Esophagus muscularis mucosa (tissue), 4 donors: ENCODE data around the gene TESK2. TPM values are rescaled to one million over a fixed set of nuclear protein-coding genes. Genes with fewer than 3 reads are reported as not detected.

Experiments
- DNase-seq: peaks from one replicate; pipeline ENCODE4 v3.0.0-alpha.2; 2017; ENCODE audit errors: extremely low spot score
- H3K27ac ChIP-seq, 4 donors: fragments of 200-600 bp; sonication (generic); replicated peaks in 1 of 4; 1 replicate in 3 of 4; 2 replicates in 1 of 4; pipeline ENCODE4 v1.5.1; 2016 to 2019; ENCODE audit warnings: mild to moderate bottlenecking in 1 of 4
- H3K27me3 ChIP-seq, 4 donors: fragments of 200-600 bp; sonication (generic); one replicate each; pipeline versions ENCODE4 v1.5.1 to v1.6.0; 2016 to 2019
- H3K36me3 ChIP-seq, 4 donors: fragments of 200-600 bp; sonication (generic); one replicate each; pipeline ENCODE4 v1.5.1; 2016 to 2019
- H3K4me1 ChIP-seq, 4 donors: fragments of 200-600 bp; sonication (generic); one replicate each; pipeline ENCODE4 v1.5.1; 2016 to 2019
- H3K4me3 ChIP-seq, 4 donors: fragments of 200-600 bp; sonication (generic); 1 replicate in 2 of 4; 2 replicates in 2 of 4; pipeline ENCODE4 v1.5.1; 2016 to 2019; ENCODE audit warnings: mild to moderate bottlenecking in 4 of 4, moderate library complexity in 1 of 4
- H3K9me3 ChIP-seq, 4 donors: fragments of 200-600 bp; sonication (generic); 1 replicate in 3 of 4; 2 replicates in 1 of 4; pipeline ENCODE4 v1.5.1; 2016 to 2019
- CTCF ChIP-seq, 3 experiments: fragments of 200-600 bp in 2 of 3; fragments of 450-650 bp in 1 of 3; sonication (generic) in 2 of 3; IDR thresholded peaks; one replicate each; pipeline ENCODE4 v1.5.1; 2017 to 2019; ENCODE audit warnings: antibody characterized with exemption in 3 of 3, mild to moderate bottlenecking in 2 of 3, moderate library complexity in 1 of 3
- EP300 ChIP-seq: sonication (generic); formaldehyde crosslinking; IDR thresholded peaks from one replicate; pipeline ENCODE4 v1.6.1; 2017; ENCODE audit warnings: antibody characterized with exemption
- POLR2A ChIP-seq: fragments of 450-650 bp; IDR thresholded peaks from one replicate; pipeline ENCODE4 v1.6.1; 2017; ENCODE audit warnings: antibody characterized with exemption, moderate library complexity, mild to moderate bottlenecking, low read depth
- POLR2AphosphoS5 ChIP-seq, 2 donors: sonication (generic); formaldehyde crosslinking; IDR thresholded peaks; one replicate each; pipeline ENCODE4 v1.6.1; 2017; ENCODE audit warnings: antibody characterized with exemption in 2 of 2
- WGBS: methylation state at CpG from one replicate; pipeline ENCODE4 v1.1.5; 2018; 5-methylcytosine and 5-hydroxymethylcytosine counted together
- intact Hi-C: fragments of 100-400 bp; cut with DNase I; formaldehyde crosslinking; loops from one replicate; pipeline ENCODE4 v1.15.1; 2023
- total RNA-seq, 4 donors: library from RNA; depleted of rRNA; stranded (reverse); fragments of >200 nt; gene quantifications; one replicate each; pipeline versions ENCODE4 v1.1.0 to v1.2.1, GENCODE V29; 2016

The TESK2 gene
- total RNA-seq, 4 donors from 2014 or later: 3.3 to 6.5 (median 4.8) TPM

- H3K4me1 ChIP-seq: peaks cover 11 to 22% (median 19%) of the 10 kb centered on the region in 4 donors
- TF ChIP-seq POLR2AphosphoS5 (IDR thresholded peaks at IDR 0.05): no peak
- DNase-seq: no peak
- no peak overlapping the region for H3K4me3 ChIP-seq
- no peaks in the 10 kb centered on the region for H3K27me3 ChIP-seq
- 64% methylated on average over 2 of the region's 2 CpGs for WGBS
- H3K27ac ChIP-seq: no peak overlapping the region
- no peaks in the 10 kb centered on the region for H3K9me3 ChIP-seq
- intact Hi-C loops: loop anchor here (2.0 to 10.0 kb wide), 5 partner anchors 37 to 586 kb away; partner anchors contain the start of gene ZSWIM5
- H3K36me3 ChIP-seq: no peaks in the 10 kb centered on the region
Observed at GRCh38 chr1:45300669-45300997, 190.3 kb downstream of the TESK2 start.

GRCh38 chr1:45299981-45300668 lies 190.8 kb downstream of the TESK2 start:
- H3K27ac ChIP-seq: no peak overlapping the region
- H3K36me3 ChIP-seq: no peaks in the 10 kb centered on the region
- H3K27me3 ChIP-seq: no peaks in the 10 kb centered on the region
- H3K4me1 ChIP-seq: peaks cover 11 to 22% (median 19%) of the 10 kb centered on the region in 4 donors
- no peaks in the 10 kb centered on the region for H3K9me3 ChIP-seq
- TF ChIP-seq EP300: no peak
- peak in 1 of 2 donors; percentile 19 for TF ChIP-seq POLR2AphosphoS5 (IDR thresholded peaks at IDR 0.05)
- no peak for TF ChIP-seq POLR2A
- TF ChIP-seq CTCF (IDR thresholded peaks at IDR 0.05): peak; percentile 67 to 87 (median 78)
- no peak for DNase-seq
- intact Hi-C loops: loop anchor here (2.0 to 10.0 kb wide), 5 partner anchors 37 to 585 kb away; partner anchors contain the start of gene ZSWIM5
- H3K4me3 ChIP-seq: no peak overlapping the region
- WGBS: 9% methylated on average over 4 of the region's 4 CpGs

DNA sequence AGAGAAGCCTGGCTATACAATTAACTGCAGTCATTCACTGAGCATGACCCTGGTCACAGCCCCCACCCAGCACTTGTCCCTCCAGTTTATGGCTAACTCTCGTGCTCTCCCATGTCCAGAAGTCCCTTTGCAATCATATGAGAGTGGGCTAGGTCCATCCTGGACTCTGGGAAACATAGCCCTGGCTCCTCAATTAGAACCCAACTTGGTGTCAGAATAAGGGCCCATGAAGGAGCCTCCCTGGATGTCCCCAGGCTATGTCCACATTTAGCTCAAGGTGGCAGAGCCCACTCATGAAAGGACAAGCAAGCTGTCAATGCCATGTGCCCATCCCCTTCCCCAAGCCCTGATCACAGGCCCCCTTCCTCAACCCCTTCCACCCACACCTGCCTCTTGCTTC lies 191.7 kb downstream of the TESK2 start:
- no peaks in the 10 kb centered on the region for H3K27me3 ChIP-seq
- H3K36me3 ChIP-seq: no peaks in the 10 kb centered on the region
- 92% methylated on average over 1 of the region's 1 CpG for WGBS
- intact Hi-C loops: no loop called here
- TF ChIP-seq POLR2AphosphoS5 (IDR thresholded peaks at IDR 0.05) (no peak), EP300 (no peak), POLR2A (no peak), CTCF (IDR thresholded peaks at IDR 0.05) (no peak)
- no peaks in the 10 kb centered on the region for H3K9me3 ChIP-seq
- no peak for DNase-seq
- no peak overlapping the region for H3K27ac ChIP-seq
- H3K4me3 ChIP-seq: no peak overlapping the region
- H3K4me1 ChIP-seq: peaks cover 5 to 15% (median 12%) of the 10 kb centered on the region in 4 donors

DNA sequence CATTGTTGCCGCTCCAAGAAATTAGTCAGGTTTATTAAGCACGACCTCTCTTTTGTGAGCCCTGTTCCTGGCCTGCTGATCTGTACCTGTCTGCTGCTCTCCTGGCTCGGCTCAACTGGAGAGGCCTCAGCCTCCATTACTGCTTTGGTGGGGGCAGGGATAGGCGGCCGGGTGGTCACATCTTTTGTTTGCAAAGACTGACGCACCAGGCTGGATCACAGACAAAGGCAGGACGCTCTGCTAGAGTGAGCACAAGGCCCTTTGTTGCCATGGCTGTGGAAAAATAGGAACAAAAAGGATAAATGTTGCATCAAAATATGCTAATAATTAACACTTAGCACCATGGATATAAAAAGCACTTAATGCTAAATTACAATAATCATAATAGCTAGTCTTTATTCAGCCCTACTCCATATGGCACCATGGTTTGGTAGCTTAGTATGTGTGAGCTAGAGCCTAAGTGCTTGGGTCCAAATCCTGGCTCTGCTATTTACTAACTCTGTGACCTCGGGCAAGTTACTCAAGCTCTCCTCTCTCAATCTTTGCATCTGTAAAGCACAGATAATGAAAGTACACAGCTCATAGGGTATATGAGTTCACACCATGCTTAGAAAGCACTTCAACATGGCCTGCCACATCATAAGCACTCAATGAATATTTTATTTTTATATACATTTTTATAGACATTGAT lies 193.2 kb downstream of the TESK2 start:
- Histone ChIP-seq H3K9me3 (no peaks in the 10 kb centered on the region), H3K36me3 (no peaks in the 10 kb centered on the region), H3K4me1 (peaks cover 1 to 9% (median 4%) of the 10 kb centered on the region in 4 donors), H3K27ac (no peak overlapping the region), H3K27me3 (no peaks in the 10 kb centered on the region), H3K4me3 (no peak overlapping the region)
- intact Hi-C loops: no loop called here
- no peak for TF ChIP-seq CTCF (IDR thresholded peaks at IDR 0.05)
- no peak for DNase-seq
- WGBS: 81% methylated on average over 8 of the region's 8 CpGs

Other genes with a start within 250 kb of the TESK2 start
- under 1 TPM in 2 of 4 donors, not detected in 2; 0.17 to 0.19 TPM for gene HPDL, start 164.3 kb downstream of the TESK2 start, total RNA-seq
- 10 to 100 TPM in 1 of 4 donors, 1 to 10 TPM in 3; 5.0 to 11.8 (median 7.6) TPM for gene TOE1, start 151.0 kb downstream of the TESK2 start, total RNA-seq
- gene MUTYH, start 150.7 kb downstream of the TESK2 start, total RNA-seq: 10 to 100 TPM in 3 of 4 donors, 1 to 10 TPM in 1; 10.0 to 22.1 (median 14.9) TPM
- gene CCDC163, start 8.9 kb upstream of the TESK2 start, total RNA-seq: 1 to 10 TPM in 2 of 4 donors, under 1 TPM in 2; 0.50 to 1.3 (median 0.98) TPM
- 1 to 10 TPM; 1.3 to 4.6 (median 3.3) TPM for gene MMACHC, start 9.1 kb upstream of the TESK2 start, total RNA-seq
- gene PRDX1, start 30.7 kb upstream of the TESK2 start, total RNA-seq: 100 to 1,000 TPM; 244 to 349 (median 321) TPM
- gene AKR1A1, start 59.7 kb upstream of the TESK2 start, total RNA-seq: 10 to 100 TPM; 45.6 to 64.0 (median 51.0) TPM
- 10 to 100 TPM; 51.4 to 60.6 (median 53.5) TPM for gene NASP, start 92.9 kb upstream of the TESK2 start, total RNA-seq
- gene CCDC17, start 132.9 kb upstream of the TESK2 start, total RNA-seq: 1 to 10 TPM in 1 of 4 donors, under 1 TPM in 3; 0.66 to 1.0 (median 0.90) TPM
- 100 to 1,000 TPM in 2 of 4 donors, 10 to 100 TPM in 2; 87.6 to 110 (median 98.7) TPM for gene GPBP1L1, start 195.4 kb upstream of the TESK2 start, total RNA-seq
- gene TMEM69, start 197.0 kb upstream of the TESK2 start, total RNA-seq: 10 to 100 TPM; 18.9 to 22.5 (median 19.9) TPM